ENCODE measurements around the gene CYP4F2. TPM values are rescaled to one million over a fixed set of nuclear protein-coding genes. Genes with fewer than 3 reads are reported as not detected.
"Not testable (repeated sequence)": the region's sequence is repeated elsewhere in the genome, so short reads cannot be mapped to it uniquely, and the experiment has no call there.

CYP4F2 gene
- total RNA-seq, 1 donor from 2014 or later: 83.0 TPM

- Histone ChIP-seq H3K27ac (no peak overlapping the region), H3K4me3 (no peak overlapping the region), H3K9me3 (no peaks in the 10 kb centered on the region), H3K4me1 (no peaks in the 10 kb centered on the region), H3K27me3 (no peaks in the 10 kb centered on the region), H3K36me3 (no peaks in the 10 kb centered on the region)
- DNase-seq (ENCODE audit: low spot score in 2 of 2): no peak
- intact Hi-C loops (cut with DNase I): no loop called here
- no peak for TF ChIP-seq CTCF (IDR thresholded peaks at IDR 0.05)
Observed at GRCh38 chr19:15891434-15891833, 6.4 kb downstream of the CYP4F2 start.

- H3K27ac ChIP-seq; H3K27me3 ChIP-seq; H3K4me1 ChIP-seq; H3K9me3 ChIP-seq; DNase-seq (ENCODE audit: low spot score in 2 of 2); H3K4me3 ChIP-seq; intact Hi-C loops (cut with DNase I); H3K36me3 ChIP-seq: not testable (repeated sequence)
Observed at GRCh38 chr19:15889339-15889738, 8.5 kb downstream of the CYP4F2 start.

GRCh38 chr19:15885919-15886318 lies 12.0 kb downstream of the CYP4F2 start:
- no peak for DNase-seq (ENCODE audit: low spot score in 2 of 2)
- no peak overlapping the region for H3K27ac ChIP-seq
- TF ChIP-seq CTCF (IDR thresholded peaks at IDR 0.05): no peak
- no peaks in the 10 kb centered on the region for H3K9me3 ChIP-seq
- no peak overlapping the region for H3K4me3 ChIP-seq
- no peaks in the 10 kb centered on the region for H3K36me3 ChIP-seq
- no peaks in the 10 kb centered on the region for H3K27me3 ChIP-seq
- no peaks in the 10 kb centered on the region for H3K4me1 ChIP-seq
- intact Hi-C loops (cut with DNase I): no loop called here

- H3K9me3 ChIP-seq: no peaks in the 10 kb centered on the region
- no peak overlapping the region for H3K27ac ChIP-seq
- no peaks in the 10 kb centered on the region for H3K27me3 ChIP-seq
- H3K36me3 ChIP-seq: no peaks in the 10 kb centered on the region
- intact Hi-C loops (cut with DNase I): no loop called here
- no peak for TF ChIP-seq CTCF (IDR thresholded peaks at IDR 0.05)
- DNase-seq (ENCODE audit: low spot score in 2 of 2): no peak
- no peak overlapping the region for H3K4me3 ChIP-seq
- no peaks in the 10 kb centered on the region for H3K4me1 ChIP-seq
Observed at GRCh38 chr19:15885167-15885566, 12.7 kb downstream of the CYP4F2 start.

GRCh38 chr19:15883329-15883728 lies 14.5 kb downstream of the CYP4F2 start:
- DNase-seq (ENCODE audit: low spot score in 2 of 2); H3K27ac ChIP-seq; intact Hi-C loops (cut with DNase I); H3K9me3 ChIP-seq; H3K36me3 ChIP-seq; H3K4me3 ChIP-seq; H3K4me1 ChIP-seq; H3K27me3 ChIP-seq: not testable (repeated sequence)

- TF ChIP-seq CTCF (IDR thresholded peaks at IDR 0.05): no peak
- intact Hi-C loops (cut with DNase I): no loop called here
- Histone ChIP-seq H3K4me1 (no peaks in the 10 kb centered on the region), H3K27ac (no peak overlapping the region), H3K9me3 (no peaks in the 10 kb centered on the region), H3K27me3 (no peaks in the 10 kb centered on the region), H3K4me3 (no peak overlapping the region), H3K36me3 (no peaks in the 10 kb centered on the region)
- DNase-seq (ENCODE audit: low spot score in 2 of 2): peak in 1 of 2 donors; percentile 4
Observed at GRCh38 chr19:15874821-15875474, 22.9 kb downstream of the CYP4F2 start.

GRCh38 chr19:15873771-15874170 lies 24.1 kb downstream of the CYP4F2 start:
- intact Hi-C loops (cut with DNase I); H3K36me3 ChIP-seq; H3K4me3 ChIP-seq; H3K9me3 ChIP-seq; H3K4me1 ChIP-seq; H3K27me3 ChIP-seq; H3K27ac ChIP-seq: not testable (repeated sequence)
- peak in 1 of 2 donors; percentile 4 for DNase-seq (ENCODE audit: low spot score in 2 of 2)

Measured in ascending aorta (tissue), 2 donors.